Esophagus muscularis mucosa (tissue), 4 donors: Measurements from ENCODE around the gene POC1A. TPM values are rescaled to one million over a fixed set of nuclear protein-coding genes. Genes with fewer than 3 reads are reported as not detected.

ENCODE experiments used
- DNase-seq: peaks from one replicate; pipeline ENCODE4 v3.0.0-alpha.2; 2017; ENCODE audit errors: extremely low spot score
- H3K27ac ChIP-seq, 4 donors: fragments of 200-600 bp; sonication (generic); replicated peaks in 1 of 4; 1 replicate in 3 of 4; 2 replicates in 1 of 4; pipeline ENCODE4 v1.5.1; 2016 to 2019; ENCODE audit warnings: mild to moderate bottlenecking in 1 of 4
- H3K27me3 ChIP-seq, 4 donors: fragments of 200-600 bp; sonication (generic); one replicate each; pipeline versions ENCODE4 v1.5.1 to v1.6.0; 2016 to 2019
- H3K36me3 ChIP-seq, 4 donors: fragments of 200-600 bp; sonication (generic); one replicate each; pipeline ENCODE4 v1.5.1; 2016 to 2019
- H3K4me1 ChIP-seq, 4 donors: fragments of 200-600 bp; sonication (generic); one replicate each; pipeline ENCODE4 v1.5.1; 2016 to 2019
- H3K4me3 ChIP-seq, 4 donors: fragments of 200-600 bp; sonication (generic); 1 replicate in 2 of 4; 2 replicates in 2 of 4; pipeline ENCODE4 v1.5.1; 2016 to 2019; ENCODE audit warnings: mild to moderate bottlenecking in 4 of 4, moderate library complexity in 1 of 4
- H3K9me3 ChIP-seq, 4 donors: fragments of 200-600 bp; sonication (generic); 1 replicate in 3 of 4; 2 replicates in 1 of 4; pipeline ENCODE4 v1.5.1; 2016 to 2019
- EP300 ChIP-seq: sonication (generic); formaldehyde crosslinking; IDR thresholded peaks from one replicate; pipeline ENCODE4 v1.6.1; 2017; ENCODE audit warnings: antibody characterized with exemption
- POLR2A ChIP-seq: fragments of 450-650 bp; IDR thresholded peaks from one replicate; pipeline ENCODE4 v1.6.1; 2017; ENCODE audit warnings: antibody characterized with exemption, moderate library complexity, mild to moderate bottlenecking, low read depth
- POLR2AphosphoS5 ChIP-seq, 2 donors: sonication (generic); formaldehyde crosslinking; IDR thresholded peaks; one replicate each; pipeline ENCODE4 v1.6.1; 2017; ENCODE audit warnings: antibody characterized with exemption in 2 of 2
- WGBS: methylation state at CpG from one replicate; pipeline ENCODE4 v1.1.5; 2018; 5-methylcytosine and 5-hydroxymethylcytosine counted together
- intact Hi-C: fragments of 100-400 bp; cut with DNase I; formaldehyde crosslinking; loops from one replicate; pipeline ENCODE4 v1.15.1; 2023
- total RNA-seq, 4 donors: library from RNA; depleted of rRNA; stranded (reverse); fragments of >200 nt; gene quantifications; one replicate each; pipeline versions ENCODE4 v1.1.0 to v1.2.1, GENCODE V29; 2016
- TF ChIP-seq, protein P1 (sequence below), 3 experiments: fragments of 200-600 bp in 2 of 3; fragments of 450-650 bp in 1 of 3; sonication (generic) in 2 of 3; IDR thresholded peaks; one replicate each; pipeline ENCODE4 v1.5.1; 2017 to 2019; ENCODE audit warnings: antibody characterized with exemption in 3 of 3, mild to moderate bottlenecking in 2 of 3, moderate library complexity in 1 of 3

Gene POC1A
- total RNA-seq, 4 donors from 2014 or later = 0.71 to 2.1 (median 1.2) TPM

DNA sequence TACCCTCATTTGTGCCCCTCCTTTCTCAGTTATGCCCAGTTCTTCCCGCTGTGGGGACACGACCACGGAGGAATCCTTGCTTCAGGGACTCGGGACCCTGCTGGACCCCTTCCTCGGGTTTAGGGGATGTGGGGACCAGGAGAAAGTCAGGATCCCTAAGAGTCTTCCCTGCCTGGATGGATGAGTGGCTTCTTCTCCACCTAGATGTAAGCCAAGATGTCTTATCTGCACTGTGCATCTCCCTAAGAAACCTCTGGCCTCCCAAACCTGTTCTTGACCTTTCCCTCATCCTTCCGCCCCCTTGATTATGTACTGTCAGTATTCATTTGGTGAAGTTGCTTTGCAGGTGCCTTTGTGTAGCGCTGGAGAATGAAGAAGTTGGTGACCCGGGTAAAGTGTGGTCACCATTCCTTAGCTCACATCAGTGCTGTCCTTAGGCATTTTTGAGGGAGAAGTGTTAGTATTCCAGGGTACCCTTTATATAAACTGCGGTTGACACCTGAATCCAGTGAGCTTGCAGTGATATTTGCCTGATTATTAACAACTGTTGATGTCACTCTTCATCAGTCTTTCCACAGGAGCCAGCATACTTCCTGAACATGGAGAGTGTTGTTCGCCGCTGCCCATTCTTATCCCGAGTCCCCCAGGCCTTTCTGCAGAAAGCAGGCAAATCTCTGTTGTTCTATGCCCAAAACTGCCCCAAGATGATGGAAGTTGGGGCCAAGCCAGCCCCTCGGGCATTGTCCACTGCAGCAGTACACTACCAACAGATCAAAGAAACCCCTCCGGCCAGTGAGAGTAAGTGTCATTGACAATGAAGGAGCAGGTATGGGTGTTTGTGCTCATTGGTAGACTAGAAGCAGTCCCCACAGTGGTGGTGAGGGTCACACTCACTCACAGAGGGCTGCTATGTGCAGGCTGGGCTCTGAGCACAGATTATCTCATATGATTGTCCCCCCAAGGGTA, 44.7 kb upstream of the POC1A start:
- Histone ChIP-seq H3K36me3 (peaks cover 17 to 43% (median 39%) of the 10 kb centered on the region in 4 donors), H3K4me3 (peak overlapping the region; percentile 70 to 95 (median 89)), H3K9me3 (no peaks in the 10 kb centered on the region), H3K4me1 (peaks cover 63 to 77% (median 75%) of the 10 kb centered on the region in 4 donors), H3K27ac (peak overlapping the region; percentile 79 to 89 (median 85)), H3K27me3 (no peaks in the 10 kb centered on the region)
- intact Hi-C loops = no loop called here
- no peak for DNase-seq
- 38% methylated on average over 14 of the region's 14 CpGs for WGBS
- TF ChIP-seq, protein P1, sequence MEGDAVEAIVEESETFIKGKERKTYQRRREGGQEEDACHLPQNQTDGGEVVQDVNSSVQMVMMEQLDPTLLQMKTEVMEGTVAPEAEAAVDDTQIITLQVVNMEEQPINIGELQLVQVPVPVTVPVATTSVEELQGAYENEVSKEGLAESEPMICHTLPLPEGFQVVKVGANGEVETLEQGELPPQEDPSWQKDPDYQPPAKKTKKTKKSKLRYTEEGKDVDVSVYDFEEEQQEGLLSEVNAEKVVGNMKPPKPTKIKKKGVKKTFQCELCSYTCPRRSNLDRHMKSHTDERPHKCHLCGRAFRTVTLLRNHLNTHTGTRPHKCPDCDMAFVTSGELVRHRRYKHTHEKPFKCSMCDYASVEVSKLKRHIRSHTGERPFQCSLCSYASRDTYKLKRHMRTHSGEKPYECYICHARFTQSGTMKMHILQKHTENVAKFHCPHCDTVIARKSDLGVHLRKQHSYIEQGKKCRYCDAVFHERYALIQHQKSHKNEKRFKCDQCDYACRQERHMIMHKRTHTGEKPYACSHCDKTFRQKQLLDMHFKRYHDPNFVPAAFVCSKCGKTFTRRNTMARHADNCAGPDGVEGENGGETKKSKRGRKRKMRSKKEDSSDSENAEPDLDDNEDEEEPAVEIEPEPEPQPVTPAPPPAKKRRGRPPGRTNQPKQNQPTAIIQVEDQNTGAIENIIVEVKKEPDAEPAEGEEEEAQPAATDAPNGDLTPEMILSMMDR (IDR thresholded peaks at IDR 0.05) = no peak
- TF ChIP-seq POLR2A = no peak
- no peak for TF ChIP-seq EP300
- TF ChIP-seq POLR2AphosphoS5 (IDR thresholded peaks at IDR 0.05) = no peak

DNA sequence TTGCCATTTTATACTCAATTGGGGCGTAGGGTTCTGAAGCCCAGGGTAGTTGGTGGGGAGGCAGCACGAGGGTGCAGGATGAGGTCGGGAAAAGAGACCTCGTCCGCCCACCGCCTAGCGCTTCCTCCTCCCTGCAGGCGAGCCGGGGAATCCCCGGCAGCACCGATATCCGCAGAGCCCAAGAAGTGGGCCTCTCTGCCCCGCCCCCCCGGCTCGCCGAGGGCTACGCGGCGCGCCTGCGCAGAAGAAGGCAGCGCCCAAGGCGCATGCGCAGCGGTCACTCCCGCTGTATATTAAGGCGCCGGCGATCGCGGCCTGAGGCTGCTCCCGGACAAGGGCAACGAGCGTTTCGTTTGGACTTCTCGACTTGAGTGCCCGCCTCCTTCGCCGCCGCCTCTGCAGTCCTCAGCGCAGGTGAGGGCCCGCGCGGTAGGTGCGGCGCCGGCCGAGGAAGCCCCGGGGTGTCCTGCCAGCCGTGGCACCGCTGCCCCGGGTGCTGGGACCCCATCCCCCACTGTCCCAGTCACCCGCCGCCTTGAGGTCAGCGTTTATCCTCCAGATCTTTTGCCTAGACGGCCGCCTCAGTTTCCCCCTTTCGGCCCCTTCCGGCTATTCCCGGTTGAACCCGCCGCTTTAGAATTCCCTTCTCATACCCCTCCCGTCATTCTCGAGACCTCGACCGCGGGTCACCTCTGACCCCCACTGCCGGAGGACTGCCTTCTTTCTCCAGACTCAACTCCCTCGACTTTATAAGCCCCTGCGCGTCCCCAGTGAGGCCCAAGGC, 43.8 kb upstream of the POC1A start, which contains the start of gene ALAS1:
Gene ALAS1, plus strand, starts transcription at position 319 of the 784 bp plus-strand sequence. CDS start 1,082 bp downstream, outside the sequence.
- Histone ChIP-seq H3K9me3 (no peaks in the 10 kb centered on the region), H3K27me3 (no peaks in the 10 kb centered on the region), H3K36me3 (peaks cover 8 to 34% (median 30%) of the 10 kb centered on the region in 4 donors), H3K27ac (peak within 1 kb of the TSS; percentile 79 to 89 (median 85)), H3K4me3 (peak within 1 kb of the TSS; percentile 70 to 95 (median 89)), H3K4me1 (peaks cover 63 to 82% (median 80%) of the 10 kb centered on the region in 4 donors)
- intact Hi-C loops = no loop called here
- 0% methylated on average over 21 of the region's 71 CpGs for WGBS
- peak; percentile 95 for DNase-seq
- TF ChIP-seq POLR2A (peak; percentile 74), POLR2AphosphoS5 (IDR thresholded peaks at IDR 0.05) (peak; percentile 95), EP300 (no peak)
- TF ChIP-seq, protein P1 (IDR thresholded peaks at IDR 0.05) = peak; percentile 8 to 43 (median 33)

DNA sequence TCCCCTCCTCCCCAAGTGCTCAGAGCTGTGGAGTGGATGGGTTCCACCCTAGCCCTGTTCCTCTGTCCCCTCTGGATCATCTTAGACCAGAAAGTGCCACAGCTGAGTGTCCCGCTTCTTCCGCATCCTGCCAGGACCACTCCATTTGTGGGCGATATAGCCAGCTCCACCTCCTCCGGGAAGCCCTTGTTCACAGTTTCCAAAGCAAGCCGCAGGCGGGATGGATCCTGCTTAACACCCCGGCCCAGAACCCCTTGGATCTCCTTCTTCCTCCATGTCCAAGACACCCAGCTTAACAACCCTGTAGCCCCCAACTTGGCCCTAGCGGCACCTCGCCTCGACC, 43.2 kb upstream of the POC1A start:
- H3K4me3 ChIP-seq = peak overlapping the region; percentile 70 to 95 (median 89)
- TF ChIP-seq, protein P1 (IDR thresholded peaks at IDR 0.05) = no peak
- no peak for TF ChIP-seq POLR2AphosphoS5 (IDR thresholded peaks at IDR 0.05)
- TF ChIP-seq EP300 = no peak
- WGBS = 40% methylated on average over 10 of the region's 10 CpGs
- peaks cover 3 to 28% (median 24%) of the 10 kb centered on the region in 4 donors for H3K36me3 ChIP-seq
- no peaks in the 10 kb centered on the region for H3K27me3 ChIP-seq
- peaks cover 59 to 83% (median 83%) of the 10 kb centered on the region in 4 donors for H3K4me1 ChIP-seq
- DNase-seq = no peak
- H3K9me3 ChIP-seq = no peaks in the 10 kb centered on the region
- intact Hi-C loops = no loop called here
- H3K27ac ChIP-seq = peak overlapping the region; percentile 79 to 89 (median 85)

DNA sequence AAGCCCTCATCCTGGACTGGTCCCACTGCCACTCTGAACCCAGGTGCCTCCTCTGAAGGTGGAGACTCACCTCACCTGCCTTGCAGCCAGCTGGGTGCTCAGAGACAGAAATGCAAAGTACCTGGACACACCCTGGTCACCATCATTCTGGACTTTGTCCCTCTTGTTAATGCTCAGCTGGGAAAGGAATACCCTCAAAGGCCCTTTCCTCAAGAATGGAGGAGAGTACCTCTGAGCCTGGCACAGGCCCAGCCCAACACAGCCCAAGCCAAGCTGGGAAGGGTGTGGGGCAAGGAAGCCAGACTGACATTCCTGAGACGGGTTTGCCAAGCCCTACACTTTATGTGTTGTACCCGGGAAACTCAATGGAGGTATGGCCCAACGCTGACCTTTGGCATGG, 42.8 kb upstream of the POC1A start:
- no peaks in the 10 kb centered on the region for H3K9me3 ChIP-seq
- no peak for DNase-seq
- intact Hi-C loops = no loop called here
- WGBS = 50% methylated on average over 3 of the region's 3 CpGs
- H3K4me1 ChIP-seq = peaks cover 54 to 83% (median 79%) of the 10 kb centered on the region in 4 donors
- H3K36me3 ChIP-seq = peaks cover 0 to 23% (median 19%) of the 10 kb centered on the region in 4 donors
- H3K27me3 ChIP-seq = no peaks in the 10 kb centered on the region
- H3K4me3 ChIP-seq = peak overlapping the region in 2 of 4 donors; percentile 70 to 84
- peak overlapping the region; percentile 79 to 89 (median 85) for H3K27ac ChIP-seq
- TF ChIP-seq POLR2A = no peak
- TF ChIP-seq EP300 = no peak
- TF ChIP-seq POLR2AphosphoS5 (IDR thresholded peaks at IDR 0.05) = no peak
- TF ChIP-seq, protein P1 (IDR thresholded peaks at IDR 0.05) = no peak
